Skeletal muscle satellite cell (primary cell): Measurements from ENCODE around the gene NPEPL1.
"Not testable (repeated sequence)": the region's sequence is repeated elsewhere in the genome, so short reads cannot be mapped to it uniquely, and the experiment has no call there.

Experiments used
- H3K27me3 ChIP-seq: 2 replicates; pipeline ENCODE4 v1.7.0; 2013; ENCODE audit warnings: low read length; ENCODE audit not compliant: control insufficient read depth, insufficient read depth
- H3K36me3 ChIP-seq: 2 replicates; pipeline ENCODE4 v1.7.0; 2013; ENCODE audit warnings: mild to moderate bottlenecking, control low read depth, low read length; ENCODE audit not compliant: insufficient read depth
- H3K4me1 ChIP-seq: 2 replicates; pipeline ENCODE4 v1.7.0; 2013; ENCODE audit warnings: low read length; ENCODE audit not compliant: control insufficient read depth, insufficient read depth
- H3K4me2 ChIP-seq: 2 replicates; pipeline ENCODE4 v1.7.0; 2013; ENCODE audit warnings: mild to moderate bottlenecking, low read length
- H3K4me3 ChIP-seq: 2 replicates; pipeline ENCODE4 v1.7.0; 2013; ENCODE audit warnings: low read length
- H3K9ac ChIP-seq: 2 replicates; pipeline ENCODE4 v1.7.0; 2013; ENCODE audit warnings: mild to moderate bottlenecking, low read depth, low read length, moderate library complexity
- H3K9me3 ChIP-seq: replicated peaks from 2 replicates; pipeline ENCODE4 v1.7.0; 2013; ENCODE audit warnings: mild to moderate bottlenecking, control low read depth, low read length

NPEPL1 gene

DNA sequence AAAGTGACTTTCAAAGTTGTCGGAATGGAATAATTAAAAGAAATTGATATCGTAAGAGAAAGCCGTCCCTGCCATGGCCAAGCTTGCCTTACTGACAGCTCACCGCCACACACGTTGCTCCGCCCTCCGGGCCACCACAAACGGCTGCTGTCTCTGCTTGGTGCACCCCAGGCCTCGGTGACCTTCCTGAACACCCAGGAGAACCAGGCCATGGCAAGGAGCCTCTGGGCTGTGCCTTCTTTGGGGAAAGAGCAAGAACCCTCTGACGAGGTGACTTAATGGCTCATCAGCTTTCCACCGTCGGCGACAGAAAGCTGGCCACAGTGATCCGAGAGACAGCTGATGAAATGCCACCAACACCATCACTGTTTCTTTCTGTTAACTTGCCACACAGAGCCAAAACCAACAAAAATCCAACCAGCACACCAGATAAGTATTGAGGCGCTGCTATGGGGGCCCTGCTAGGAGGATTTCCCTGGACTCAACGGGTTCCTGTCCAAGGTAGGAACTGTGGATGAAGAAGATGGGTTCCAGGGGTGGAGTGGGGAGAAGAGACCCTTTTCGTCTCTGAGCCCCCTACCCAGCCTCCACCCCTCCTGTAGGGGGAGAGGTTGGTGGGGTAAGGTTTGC lies 61.4 kb downstream of the NPEPL1 start:
- no peaks in the 10 kb centered on the region for H3K9me3 ChIP-seq
- no peaks in the 10 kb centered on the region for H3K36me3 ChIP-seq
- H3K27me3 ChIP-seq = peaks cover 47% of the 10 kb centered on the region
- no peak overlapping the region for H3K4me3 ChIP-seq
- no peaks in the 10 kb centered on the region for H3K4me1 ChIP-seq
- no peak overlapping the region for H3K9ac ChIP-seq
- H3K4me2 ChIP-seq = no peak overlapping the region

DNA sequence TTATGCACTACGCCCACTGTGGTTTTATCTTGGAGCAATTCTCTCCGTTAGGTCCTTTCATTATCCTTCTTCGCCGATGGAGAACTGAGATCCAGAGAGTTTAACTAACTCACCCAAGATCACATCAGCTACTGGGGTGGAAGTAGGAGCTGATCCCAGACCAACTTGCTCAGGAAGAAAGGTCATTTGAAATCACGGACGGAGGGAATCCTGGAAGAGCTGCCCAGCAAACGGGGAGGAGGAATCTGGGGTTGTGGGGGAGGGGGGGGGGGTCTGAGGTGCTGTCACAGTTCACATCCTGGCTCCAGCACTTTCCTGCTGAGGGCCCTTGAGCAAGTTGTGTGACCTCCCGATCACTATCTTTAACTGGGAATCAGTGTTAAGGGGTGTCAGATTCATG lies 62.0 kb downstream of the NPEPL1 start:
- Histone ChIP-seq H3K36me3 (no peaks in the 10 kb centered on the region), H3K9me3 (no peaks in the 10 kb centered on the region), H3K4me2 (no peak overlapping the region), H3K4me3 (no peak overlapping the region), H3K27me3 (peaks cover 49% of the 10 kb centered on the region), H3K9ac (no peak overlapping the region), H3K4me1 (no peaks in the 10 kb centered on the region)

DNA sequence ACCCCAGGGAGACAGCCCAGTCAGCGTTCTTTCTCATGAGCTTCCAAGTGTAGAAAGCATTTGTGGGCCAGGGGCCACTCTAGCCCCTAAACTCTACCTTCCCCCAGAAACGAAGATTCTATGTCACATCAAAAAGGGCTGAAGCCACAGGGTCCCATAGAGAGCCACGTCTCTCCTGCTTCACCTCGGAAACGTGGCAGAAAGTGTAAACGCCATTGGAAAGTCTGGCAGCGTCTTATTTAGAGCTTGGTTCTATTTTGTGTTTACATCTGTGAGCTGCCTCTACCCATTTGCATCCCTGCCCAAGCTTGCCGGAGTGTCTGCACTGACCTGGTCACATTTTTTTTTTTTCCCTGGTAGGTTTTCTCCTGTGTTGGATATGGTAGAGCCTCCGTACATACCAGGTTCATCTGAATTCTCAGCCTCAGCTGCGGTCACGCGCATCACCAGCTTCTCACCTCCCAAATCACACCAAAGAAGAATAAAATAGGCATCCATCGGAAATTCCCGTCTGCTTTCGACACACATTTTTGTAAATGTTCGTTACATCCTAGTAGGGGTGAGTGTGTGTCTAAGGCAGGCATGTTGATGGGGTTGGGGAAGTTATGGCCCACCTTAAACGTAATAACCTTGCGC lies 62.6 kb downstream of the NPEPL1 start:
- Histone ChIP-seq H3K4me1 (no peaks in the 10 kb centered on the region), H3K4me2 (no peak overlapping the region), H3K4me3 (no peak overlapping the region), H3K9me3 (no peaks in the 10 kb centered on the region), H3K36me3 (no peaks in the 10 kb centered on the region), H3K9ac (no peak overlapping the region), H3K27me3 (peaks cover 52% of the 10 kb centered on the region)

DNA sequence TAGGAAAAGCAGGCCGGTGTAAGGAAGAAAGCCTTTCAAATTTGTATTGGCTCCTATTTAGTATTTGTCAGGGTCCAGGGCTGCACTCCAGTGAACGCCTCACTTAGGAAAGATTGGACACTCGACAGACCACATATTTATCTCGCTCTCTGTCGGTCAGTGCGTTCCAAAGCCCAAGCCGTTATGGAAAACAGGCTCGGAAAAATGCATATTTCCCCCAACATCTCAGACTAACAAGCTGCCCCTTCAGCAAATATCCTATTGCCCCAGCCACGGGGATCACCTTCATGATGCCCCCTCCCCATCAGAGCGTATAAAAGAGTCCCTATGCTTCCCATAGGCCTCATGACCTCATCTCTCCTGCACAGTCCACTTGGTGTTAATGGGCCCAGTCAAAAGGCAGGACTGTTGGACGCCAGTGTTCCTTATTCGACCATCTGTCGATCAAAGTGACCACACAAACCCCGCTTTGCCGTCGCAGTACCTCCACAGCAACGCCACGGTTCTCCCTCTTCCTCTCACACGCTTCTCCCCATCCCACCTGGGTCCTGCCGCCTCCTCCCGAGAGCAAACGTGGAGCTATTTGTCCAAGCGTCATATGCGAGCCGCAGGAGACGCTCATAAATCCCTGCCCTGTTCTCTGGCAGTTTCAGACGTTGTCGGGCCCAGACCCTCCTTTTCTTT lies 63.3 kb downstream of the NPEPL1 start:
- Histone ChIP-seq H3K9me3 (no peaks in the 10 kb centered on the region), H3K9ac (no peak overlapping the region), H3K4me3 (no peak overlapping the region), H3K36me3 (no peaks in the 10 kb centered on the region), H3K27me3 (peaks cover 51% of the 10 kb centered on the region), H3K4me1 (no peaks in the 10 kb centered on the region), H3K4me2 (no peak overlapping the region)

DNA sequence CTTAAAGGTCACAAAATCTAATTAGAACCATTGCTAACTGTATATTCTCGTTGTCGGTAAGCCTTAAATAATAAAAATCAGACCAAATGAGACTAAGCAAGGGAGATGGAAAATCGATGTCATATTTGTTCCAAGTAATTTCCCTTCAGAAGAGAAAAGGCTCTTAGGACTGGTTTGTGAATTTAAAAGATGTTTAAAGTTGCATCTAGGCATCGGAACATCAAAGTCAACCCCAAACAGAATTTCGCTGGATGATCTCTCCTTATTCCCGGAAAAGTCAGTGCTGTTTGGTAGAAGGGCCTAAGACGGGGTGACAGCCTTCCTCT lies 63.8 kb downstream of the NPEPL1 start:
- no peak overlapping the region for H3K4me3 ChIP-seq
- H3K4me1 ChIP-seq = no peaks in the 10 kb centered on the region
- H3K36me3 ChIP-seq = no peaks in the 10 kb centered on the region
- peaks cover 51% of the 10 kb centered on the region for H3K27me3 ChIP-seq
- H3K9me3 ChIP-seq = no peaks in the 10 kb centered on the region
- no peak overlapping the region for H3K4me2 ChIP-seq
- no peak overlapping the region for H3K9ac ChIP-seq

DNA sequence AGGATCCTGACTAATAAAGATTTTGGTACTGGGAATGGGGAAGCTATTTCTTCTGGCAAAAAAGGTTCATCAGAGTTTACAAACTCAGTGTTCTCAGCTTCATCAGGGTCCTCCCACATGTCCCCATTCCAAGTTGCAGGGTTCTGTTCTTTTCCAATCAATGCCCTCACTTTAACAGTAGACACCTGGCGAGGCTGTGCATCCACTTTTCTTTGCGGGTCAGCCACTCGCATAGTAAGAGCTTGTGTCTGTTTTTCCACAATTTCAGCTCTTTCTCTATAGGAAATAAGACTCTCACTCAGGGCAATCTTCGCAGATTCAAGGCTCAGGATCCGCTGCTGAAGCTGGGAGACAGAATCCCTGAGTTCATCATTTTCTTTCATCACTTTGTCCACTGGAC lies 65.0 kb downstream of the NPEPL1 start:
- H3K9ac ChIP-seq, H3K4me2 ChIP-seq, H3K4me1 ChIP-seq, H3K9me3 ChIP-seq, H3K4me3 ChIP-seq, H3K36me3 ChIP-seq: not testable (repeated sequence)
- peaks cover 54% of the 10 kb centered on the region for H3K27me3 ChIP-seq

DNA sequence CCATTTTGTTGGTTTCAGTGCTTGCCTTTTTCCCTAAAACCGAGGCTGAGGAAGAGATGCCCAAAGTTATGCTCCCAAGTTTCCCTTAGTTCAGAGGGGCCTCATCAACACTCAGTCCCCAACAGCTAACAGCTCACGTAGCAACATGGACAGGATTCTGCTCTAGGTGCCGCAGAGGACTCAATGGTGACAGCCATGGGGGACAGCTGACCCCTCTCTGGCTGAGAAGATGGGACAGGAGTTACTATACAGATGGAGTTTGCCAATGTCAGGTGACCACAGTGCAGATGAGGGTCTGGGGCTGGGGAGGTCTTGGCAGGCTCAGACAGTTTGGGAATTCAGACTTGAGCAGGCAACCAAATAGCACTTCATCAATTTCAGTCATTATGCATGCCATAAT lies 67.3 kb downstream of the NPEPL1 start:
- Histone ChIP-seq H3K4me1 (no peaks in the 10 kb centered on the region), H3K36me3 (no peaks in the 10 kb centered on the region), H3K27me3 (peaks cover 54% of the 10 kb centered on the region), H3K9me3 (no peaks in the 10 kb centered on the region), H3K9ac (no peak overlapping the region), H3K4me2 (no peak overlapping the region), H3K4me3 (no peak overlapping the region)

DNA sequence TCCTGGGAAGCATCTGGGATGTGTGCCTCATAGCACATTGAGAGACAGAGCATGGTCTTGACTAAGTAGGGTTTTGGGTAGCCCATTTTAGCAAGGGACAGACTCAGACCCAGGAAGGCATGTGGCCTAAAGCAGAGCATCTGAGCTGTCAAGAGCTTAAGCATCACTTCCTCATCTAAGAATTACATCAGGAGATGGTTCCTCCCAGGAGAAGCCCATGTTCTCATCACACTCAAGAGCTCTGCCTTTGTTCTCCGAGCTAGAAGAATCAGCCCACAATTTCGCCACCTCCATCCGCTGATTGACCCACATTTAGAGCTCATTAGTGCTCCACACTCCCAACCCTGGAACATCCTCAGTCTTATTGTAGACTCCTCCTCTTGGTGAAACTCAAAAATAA lies 68.3 kb downstream of the NPEPL1 start:
- H3K36me3 ChIP-seq = no peaks in the 10 kb centered on the region

DNA sequence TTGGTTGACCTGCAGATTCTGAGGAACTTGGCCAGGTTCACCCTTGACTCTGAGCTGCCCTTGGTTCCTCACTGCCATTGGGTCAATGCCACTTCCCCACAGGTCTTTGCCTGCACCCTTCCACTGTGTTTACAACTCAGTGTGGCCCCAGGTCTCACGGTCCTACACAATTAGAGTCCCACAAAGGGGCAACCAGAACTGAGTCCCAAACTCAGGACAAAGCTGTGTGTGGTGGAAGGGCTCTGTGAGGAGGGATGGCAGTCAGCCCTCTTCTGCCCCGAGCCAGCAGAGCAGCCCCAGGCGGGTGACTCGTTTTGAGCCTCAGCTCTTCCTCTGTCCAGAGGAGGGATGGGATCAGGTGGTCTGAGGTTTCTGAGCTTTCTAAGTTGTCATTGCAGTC lies 69.5 kb downstream of the NPEPL1 start:
- H3K4me3 ChIP-seq = no peak overlapping the region

More for the DNA sequence above, 68.3 kb downstream of the NPEPL1 start:
- H3K4me2 ChIP-seq = no peak overlapping the region
- H3K4me1 ChIP-seq = no peaks in the 10 kb centered on the region
- no peaks in the 10 kb centered on the region for H3K9me3 ChIP-seq
- no peak overlapping the region for H3K9ac ChIP-seq
- H3K4me3 ChIP-seq = no peak overlapping the region
- peaks cover 52% of the 10 kb centered on the region for H3K27me3 ChIP-seq

DNA sequence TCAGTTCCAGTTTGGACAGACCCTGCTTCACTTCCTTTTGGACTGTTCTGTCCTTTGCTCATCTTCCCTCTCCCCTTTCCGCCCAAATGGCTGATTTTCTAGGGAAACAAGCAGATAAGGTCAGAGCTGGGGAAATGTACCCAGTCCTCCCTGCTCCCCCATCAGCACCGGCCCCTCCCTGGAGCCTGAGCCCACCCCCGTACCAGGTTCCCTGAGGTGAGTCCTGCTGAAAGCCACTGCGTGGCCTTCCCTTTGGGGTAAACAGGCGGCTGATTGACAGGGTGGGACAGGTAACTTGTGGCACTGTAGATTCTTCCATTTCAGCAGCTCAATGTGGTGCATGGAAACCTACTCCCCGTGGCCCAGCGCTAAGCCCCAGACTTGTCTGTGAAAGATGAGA lies 70.5 kb downstream of the NPEPL1 start:
- H3K36me3 ChIP-seq = no peaks in the 10 kb centered on the region
- H3K9me3 ChIP-seq = no peaks in the 10 kb centered on the region
- H3K4me2 ChIP-seq = no peak overlapping the region
- H3K4me1 ChIP-seq = no peaks in the 10 kb centered on the region
- no peak overlapping the region for H3K4me3 ChIP-seq
- no peak overlapping the region for H3K9ac ChIP-seq
- peaks cover 52% of the 10 kb centered on the region for H3K27me3 ChIP-seq

More for the DNA sequence above, 69.5 kb downstream of the NPEPL1 start:
- Histone ChIP-seq H3K9me3 (no peaks in the 10 kb centered on the region), H3K9ac (no peak overlapping the region), H3K36me3 (no peaks in the 10 kb centered on the region), H3K27me3 (peaks cover 46% of the 10 kb centered on the region), H3K4me2 (no peak overlapping the region), H3K4me1 (no peaks in the 10 kb centered on the region)
